ENCODE data around the gene ALG12. TPM values are rescaled to one million over a fixed set of nuclear protein-coding genes. Genes with fewer than 3 reads are reported as not detected.

Gene ALG12
- total and polyA plus RNA-seq, 2 of the 13 experiments (the other 11 are each of a cell fraction or from before 2014, with no cell fraction given), result 7.8 to 15.8 TPM

- POLR2A ChIA-PET, result interaction anchor here (1.0 to 16.4 kb wide), 12 partner anchors 9 to 540 kb away, joined by 3 to 722 read pairs (median 4); partner anchors contain the start of genes LMF2, NCAPH2 and PIM3
- no peak overlapping the region for H2AFZ ChIP-seq (ENCODE audit: low read length)
- WGBS (ENCODE audit: low lambda C conversion rate), result 0% methylated on average over 4 of the region's 18 CpGs
- peak overlapping the region; percentile 94 for H3K4me2 ChIP-seq (ENCODE audit: low read depth, low read length)
- peaks cover 97% of the 10 kb centered on the region for H3K4me1 ChIP-seq (ENCODE audit: insufficient read depth, low read length)
- H4K20me1 ChIP-seq (ENCODE audit: insufficient read depth, low read length), result peaks cover 25% of the 10 kb centered on the region
- no peaks in the 10 kb centered on the region for H3K27me3 ChIP-seq (ENCODE audit: control insufficient read depth in 1 of 2, insufficient read depth in 2 of 2, low read length in 2 of 2)
- H3K9ac ChIP-seq (ENCODE audit: insufficient read depth, low read depth, low read length), result peak overlapping the region; percentile 67
- H3K79me2 ChIP-seq (ENCODE audit: insufficient read depth, low read length), result peaks cover 15% of the 10 kb centered on the region
- ATAC-seq (peak; percentile 28), DNase-seq (ENCODE audit: low spot score) (peak; percentile 70), FAIRE-seq (no peak)
- H3K4me3 ChIP-seq (replicated peaks in 1 of 3; ENCODE audit: insufficient read depth in 1 of 3, low read depth in 2 of 3, low read length in 3 of 3), result peak overlapping the region; percentile 24 to 99 (median 39)
- peaks cover 5 to 15% of the 10 kb centered on the region in 2 experiments for H3K36me3 ChIP-seq (replicated peaks in 1 of 2; ENCODE audit: control insufficient read depth in 1 of 2, insufficient read depth in 2 of 2, low read length in 2 of 2)
- CTCF ChIA-PET (ENCODE audit: low intra/inter-chr PET ratio, low total read pairs), result no interaction called here
- no TSS peak for BruUV-seq (replicated peaks)
- in situ Hi-C loops (cut with HindIII; ENCODE audit: extremely low pct_ligation_motif_present, low pct_unique_long_range_greater_than_20kb) (loop anchor here (5.0 kb wide), 1 partner anchor 35 kb away; no protein-coding TSS in a partner anchor), intact Hi-C loops (cut with micrococcal nuclease; ENCODE audit: unreplicated experiment) (loop anchor here (5.0 kb wide), 1 partner anchor 35 kb away; no protein-coding TSS in a partner anchor)
- H3K27ac ChIP-seq (ENCODE audit: extremely low read length, insufficient read depth, low read length), result peak overlapping the region; percentile 84
- no peaks in the 10 kb centered on the region for H3K9me3 ChIP-seq (ENCODE audit: low read length)
- TF ChIP-seq STAT5B (CRISPR knock-in tag; IDR thresholded peaks at IDR 0.05) (no peak), GATAD2A (CRISPR knock-in tag; IDR thresholded peaks at IDR 0.05) (peak; percentile 69), ZEB1 (IDR thresholded peaks at IDR 0.05; ENCODE audit: insufficient replicate concordance, low read depth) (peak; percentile 22), HIVEP1 (CRISPR knock-in tag; IDR thresholded peaks at IDR 0.05) (peak; percentile 21; the same call in 1 of the 2 replicates), SOX13 (IDR thresholded peaks at IDR 0.05) (no peak), SOX13 (CRISPR knock-in tag; conservative IDR thresholded peaks at IDR 0.05 in 1 of 2, IDR thresholded peaks at IDR 0.05 in 1 of 2) (0 out of 4 replicates have a peak, but pooled peaks of 1 of the 2 experiments have one; percentile 7), FOXP1 (IDR thresholded peaks at IDR 0.05) (no peak), FOXP1 (CRISPR knock-in tag; IDR thresholded peaks at IDR 0.05) (peak; percentile 57; the same call in 1 of the 2 replicates), POLR2AphosphoS2 (IDR thresholded peaks at IDR 0.05; ENCODE audit: low read depth, low read length) (peak; percentile 10; the same call in 1 of the 2 replicates), ZNF317 (CRISPR knock-in tag; IDR thresholded peaks at IDR 0.05) (0 out of 2 replicates have a peak, but pooled peaks have one; percentile 33), SOX5 (CRISPR knock-in tag; IDR thresholded peaks at IDR 0.05; ENCODE audit: borderline replicate concordance) (peak; percentile 6; the same call in 1 of the 2 replicates), RARA (CRISPR knock-in tag; IDR thresholded peaks at IDR 0.05) (peak; percentile 38; the same call in 1 of the 2 replicates), TBX2 (CRISPR knock-in tag; IDR thresholded peaks at IDR 0.05; ENCODE audit: borderline replicate concordance) (peak; percentile 35; the same call in 1 of the 2 replicates), HDAC1 (CRISPR knock-in tag; IDR thresholded peaks at IDR 0.05) (peak; percentile 57), NFYB (CRISPR knock-in tag; IDR thresholded peaks at IDR 0.05) (0 out of 2 replicates have a peak, but pooled peaks have one; percentile 21), FOXA1 (IDR thresholded peaks at IDR 0.05) (no peak), FOXA1 (CRISPR knock-in tag; IDR thresholded peaks at IDR 0.05) (peak; percentile 81), HMGXB4 (CRISPR knock-in tag; IDR thresholded peaks at IDR 0.05; ENCODE audit: borderline replicate concordance in 1 of 2, low read depth in 1 of 2) (no peak), MED8 (CRISPR knock-in tag; IDR thresholded peaks at IDR 0.05; ENCODE audit: insufficient replicate concordance) (peak; percentile 34), EHMT2 (IDR thresholded peaks at IDR 0.05; ENCODE audit: borderline replicate concordance, low read depth, low read length) (no peak), TEAD3 (CRISPR knock-in tag; optimal IDR thresholded peaks at IDR 0.05; ENCODE audit: borderline replicate concordance) (peak; percentile 57), RFX5 (IDR thresholded peaks at IDR 0.05; ENCODE audit: low read depth, low read length) (0 out of 2 replicates have a peak, but pooled peaks have one; percentile 25), GABPB1 (CRISPR knock-in tag; IDR thresholded peaks at IDR 0.05) (peak; percentile 24; the same call in 1 of the 2 replicates)
- TF ChIP-seq, protein P1, sequence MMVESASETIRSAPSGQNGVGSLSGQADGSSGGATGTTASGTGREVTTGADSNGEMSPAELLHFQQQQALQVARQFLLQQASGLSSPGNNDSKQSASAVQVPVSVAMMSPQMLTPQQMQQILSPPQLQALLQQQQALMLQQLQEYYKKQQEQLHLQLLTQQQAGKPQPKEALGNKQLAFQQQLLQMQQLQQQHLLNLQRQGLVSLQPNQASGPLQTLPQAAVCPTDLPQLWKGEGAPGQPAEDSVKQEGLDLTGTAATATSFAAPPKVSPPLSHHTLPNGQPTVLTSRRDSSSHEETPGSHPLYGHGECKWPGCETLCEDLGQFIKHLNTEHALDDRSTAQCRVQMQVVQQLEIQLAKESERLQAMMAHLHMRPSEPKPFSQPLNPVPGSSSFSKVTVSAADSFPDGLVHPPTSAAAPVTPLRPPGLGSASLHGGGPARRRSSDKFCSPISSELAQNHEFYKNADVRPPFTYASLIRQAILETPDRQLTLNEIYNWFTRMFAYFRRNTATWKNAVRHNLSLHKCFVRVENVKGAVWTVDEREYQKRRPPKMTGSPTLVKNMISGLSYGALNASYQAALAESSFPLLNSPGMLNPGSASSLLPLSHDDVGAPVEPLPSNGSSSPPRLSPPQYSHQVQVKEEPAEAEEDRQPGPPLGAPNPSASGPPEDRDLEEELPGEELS (CRISPR knock-in tag; IDR thresholded peaks at IDR 0.05), result peak; percentile 54
Observed at GRCh38 chr22:49967706-49968208, 49.5 kb upstream of the ALG12 start.
